Lower leg skin (tissue), 3 donors: Measurements from ENCODE around the gene NUP93.

Source experiments
- CTCF ChIP-seq, 3 donors: fragments of 450-650 bp; IDR thresholded peaks; one replicate each; pipeline ENCODE4 v1.5.1; 2016; ENCODE audit warnings: antibody characterized with exemption in 3 of 3, mild to moderate bottlenecking in 3 of 3, moderate library complexity in 2 of 3
- POLR2A ChIP-seq, 2 donors: fragments of 450-650 bp; IDR thresholded peaks; one replicate each; pipeline ENCODE4 v1.6.1; 2016 to 2017; ENCODE audit warnings: antibody characterized with exemption in 2 of 2, mild to moderate bottlenecking in 1 of 2, moderate library complexity in 1 of 2

- TF ChIP-seq CTCF (IDR thresholded peaks at IDR 0.05) (no peak), POLR2A (IDR thresholded peaks at IDR 0.05) (no peak)
Observed at GRCh38 chr16:56771558-56772279, 41.8 kb downstream of the NUP93 start.
